ENCODE results near the gene TRIM62. TPM values are rescaled to one million over a fixed set of nuclear protein-coding genes. Genes with fewer than 3 reads are reported as not detected.

Gene TRIM62
- total RNA-seq, 1 experiment from 2014 or later = 9.9 TPM

GRCh38 chr1:33219886-33220661 is 38.2 kb upstream of the TRIM62 start:
- Histone ChIP-seq H3K4me1 (replicated peaks; ENCODE audit: insufficient read depth) (peaks cover 48% of the 10 kb centered on the region), H4K20me1 (ENCODE audit: insufficient read depth) (no peaks in the 10 kb centered on the region), H3K9me3 (ENCODE audit: insufficient read depth, low read depth) (peaks cover 18% of the 10 kb centered on the region), H3K36me3 (ENCODE audit: low read depth) (no peaks in the 10 kb centered on the region; the same call in 1 of the 2 replicates), H2AFZ (peak overlapping the region; percentile 65; the same call in 1 of the 2 replicates), H3K79me2 (ENCODE audit: low read depth) (no peaks in the 10 kb centered on the region), H3K27me3 (ENCODE audit: insufficient read depth, low read depth) (no peaks in the 10 kb centered on the region), H3K27ac (peak overlapping the region; percentile 99), H3F3A (ENCODE audit: insufficient read depth, low read depth) (peaks cover 51% of the 10 kb centered on the region), H3K4me2 (peak overlapping the region; percentile 75), H3K4me3 (peak overlapping the region; percentile 25; the same call in 1 of the 2 replicates), H3K9me2 (ENCODE audit: insufficient read depth) (no peaks in the 10 kb centered on the region)
- CTCF ChIA-PET = interaction anchor here (1.6 kb wide), 1 partner anchor 75 kb away, joined by 4 read pairs; no protein-coding TSS in a partner anchor
- BruUV-seq (replicated peaks) = TSS peak; percentile 69
- DNase-seq = peak; percentile 88 to 90
- TF ChIP-seq EZH2 (IDR thresholded peaks at IDR 0.05; ENCODE audit: low read depth) = no peak
- TF ChIP-seq, protein P1, sequence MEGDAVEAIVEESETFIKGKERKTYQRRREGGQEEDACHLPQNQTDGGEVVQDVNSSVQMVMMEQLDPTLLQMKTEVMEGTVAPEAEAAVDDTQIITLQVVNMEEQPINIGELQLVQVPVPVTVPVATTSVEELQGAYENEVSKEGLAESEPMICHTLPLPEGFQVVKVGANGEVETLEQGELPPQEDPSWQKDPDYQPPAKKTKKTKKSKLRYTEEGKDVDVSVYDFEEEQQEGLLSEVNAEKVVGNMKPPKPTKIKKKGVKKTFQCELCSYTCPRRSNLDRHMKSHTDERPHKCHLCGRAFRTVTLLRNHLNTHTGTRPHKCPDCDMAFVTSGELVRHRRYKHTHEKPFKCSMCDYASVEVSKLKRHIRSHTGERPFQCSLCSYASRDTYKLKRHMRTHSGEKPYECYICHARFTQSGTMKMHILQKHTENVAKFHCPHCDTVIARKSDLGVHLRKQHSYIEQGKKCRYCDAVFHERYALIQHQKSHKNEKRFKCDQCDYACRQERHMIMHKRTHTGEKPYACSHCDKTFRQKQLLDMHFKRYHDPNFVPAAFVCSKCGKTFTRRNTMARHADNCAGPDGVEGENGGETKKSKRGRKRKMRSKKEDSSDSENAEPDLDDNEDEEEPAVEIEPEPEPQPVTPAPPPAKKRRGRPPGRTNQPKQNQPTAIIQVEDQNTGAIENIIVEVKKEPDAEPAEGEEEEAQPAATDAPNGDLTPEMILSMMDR (conservative IDR thresholded peaks at IDR 0.05) = no peak
- POLR2A ChIA-PET (ENCODE audit: unreplicated experiment) = no interaction called here
- intact Hi-C loops (cut with micrococcal nuclease; ENCODE audit: unreplicated experiment) = loop anchor here (1.0 to 5.0 kb wide), 6 partner anchors 35 to 250 kb away; partner anchors contain the start of gene TRIM62

GRCh38 chr1:33211972-33212371 is 30.1 kb upstream of the TRIM62 start:
- no TSS peak for BruUV-seq (replicated peaks)
- no peaks in the 10 kb centered on the region for H3K27me3 ChIP-seq (ENCODE audit: insufficient read depth, low read depth)
- TF ChIP-seq, protein P1 (conservative IDR thresholded peaks at IDR 0.05) = no peak
- TF ChIP-seq EZH2 (IDR thresholded peaks at IDR 0.05; ENCODE audit: low read depth) = no peak
- CTCF ChIA-PET = no interaction called here
- H3K27ac ChIP-seq = no peak overlapping the region
- no peaks in the 10 kb centered on the region for H3K4me1 ChIP-seq (replicated peaks; ENCODE audit: insufficient read depth)
- H3K36me3 ChIP-seq (ENCODE audit: low read depth) = no peaks in the 10 kb centered on the region
- no peaks in the 10 kb centered on the region for H3F3A ChIP-seq (ENCODE audit: insufficient read depth, low read depth)
- 0 out of 2 replicates have a peak, but pooled peaks cover 3% of the 10 kb centered on the region for H3K9me3 ChIP-seq (ENCODE audit: insufficient read depth, low read depth)
- H3K79me2 ChIP-seq (ENCODE audit: low read depth) = no peaks in the 10 kb centered on the region
- no peaks in the 10 kb centered on the region for H3K9me2 ChIP-seq (ENCODE audit: insufficient read depth)
- H4K20me1 ChIP-seq (ENCODE audit: insufficient read depth) = no peaks in the 10 kb centered on the region
- POLR2A ChIA-PET (ENCODE audit: unreplicated experiment) = no interaction called here
- H3K4me3 ChIP-seq = no peak overlapping the region
- DNase-seq = no peak
- H2AFZ ChIP-seq = no peak overlapping the region
- no peak overlapping the region for H3K4me2 ChIP-seq
- intact Hi-C loops (cut with micrococcal nuclease; ENCODE audit: unreplicated experiment) = no loop called here

DNA sequence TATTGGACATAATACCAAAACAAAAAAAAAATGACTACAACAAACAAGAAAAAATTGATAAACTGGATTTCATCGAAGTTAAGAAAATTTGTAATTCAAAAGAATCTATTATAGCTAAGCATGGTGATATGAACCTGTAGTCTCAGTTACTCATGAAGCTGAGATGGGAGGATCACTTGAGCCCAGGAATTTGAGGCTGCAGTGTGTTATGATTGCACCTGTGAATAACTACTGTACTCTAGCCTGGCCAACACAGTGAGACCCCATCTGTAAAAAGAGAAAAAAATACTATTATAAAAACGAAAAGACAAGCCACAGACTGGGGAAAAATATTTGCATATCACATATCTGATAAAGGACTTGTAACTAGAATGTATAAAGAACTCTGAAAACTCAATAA is 24.5 kb upstream of the TRIM62 start:
- BruUV-seq (replicated peaks) = no TSS peak
- Histone ChIP-seq H3K27ac (no peak overlapping the region), H3K36me3 (ENCODE audit: low read depth) (no peaks in the 10 kb centered on the region), H3K9me3 (ENCODE audit: insufficient read depth, low read depth) (no peaks in the 10 kb centered on the region), H3K4me3 (no peak overlapping the region), H2AFZ (no peak overlapping the region), H4K20me1 (ENCODE audit: insufficient read depth) (no peaks in the 10 kb centered on the region), H3K4me1 (replicated peaks; ENCODE audit: insufficient read depth) (no peaks in the 10 kb centered on the region), H3K27me3 (ENCODE audit: insufficient read depth, low read depth) (no peaks in the 10 kb centered on the region), H3F3A (ENCODE audit: insufficient read depth, low read depth) (no peaks in the 10 kb centered on the region), H3K4me2 (no peak overlapping the region), H3K9me2 (ENCODE audit: insufficient read depth) (no peaks in the 10 kb centered on the region), H3K79me2 (ENCODE audit: low read depth) (no peaks in the 10 kb centered on the region)
- intact Hi-C loops (cut with micrococcal nuclease; ENCODE audit: unreplicated experiment) = no loop called here
- TF ChIP-seq, protein P1 (conservative IDR thresholded peaks at IDR 0.05) = no peak
- no peak for TF ChIP-seq EZH2 (IDR thresholded peaks at IDR 0.05; ENCODE audit: low read depth)
- DNase-seq = no peak
- ChIA-PET CTCF (no interaction called here), POLR2A (ENCODE audit: unreplicated experiment) (no interaction called here)

Data from PC-9 (cell line).